ENCODE results near the gene WFDC2. TPM values are rescaled to one million over a fixed set of nuclear protein-coding genes. Genes with fewer than 3 reads are reported as not detected.

The WFDC2 gene
- total and polyA plus RNA-seq, 2 of the 8 experiments (the other 6 are each of a cell fraction or from before 2014, with no cell fraction given) = 77.9 to 137 TPM

DNA sequence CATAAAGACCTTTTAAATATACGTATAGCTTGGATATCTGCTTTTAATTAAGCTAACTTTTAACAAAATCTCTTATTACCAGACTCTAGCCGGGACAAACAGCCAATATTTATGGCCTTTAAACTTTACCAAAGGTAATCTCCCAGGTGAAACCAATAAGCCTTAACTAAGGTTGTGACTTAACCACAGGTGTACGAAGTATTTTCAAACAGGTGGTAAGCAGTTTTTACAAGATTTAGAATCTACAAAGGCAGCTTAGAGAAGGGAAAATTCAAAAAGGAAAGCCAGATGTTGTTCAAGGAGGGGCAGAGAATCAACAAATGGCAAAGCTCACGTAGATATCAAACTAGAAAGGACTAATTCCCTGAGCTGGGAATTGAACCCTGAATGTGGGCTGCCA, 15.8 kb downstream of the WFDC2 start:
- ChIA-PET POLR2A (ENCODE audit: partially characterized antibody) (interaction anchor here (1.5 to 5.6 kb wide), 2 partner anchors 15 to 115 kb away, joined by 4 to 24 read pairs; partner anchors contain the start of gene WFDC2), CTCF (ENCODE audit: partially characterized antibody) (interaction anchor here (0.6 to 6.2 kb wide), 19 partner anchors 13 to 286 kb away, joined by 3 to 68 read pairs (median 5); partner anchors contain the start of genes WFDC10A and WFDC2)
- WGBS, 2 experiments (ENCODE audit: extremely low coverage in 1 of 2, insufficient coverage in 1 of 2, insufficient read length in 1 of 2, insufficient replicate concordance in 2 of 2, low coverage in 1 of 2, low lambda C conversion rate in 2 of 2, missing lambda C conversion rate in 1 of 2) = 81% methylated on average over 4 of the region's 4 CpGs; no CpG with 5 or more reads in 1 of the 2 experiments
- Histone ChIP-seq H3K14ac (ENCODE audit: insufficient read length) (no peak overlapping the region), H2AFZ (ENCODE audit: low read length) (no peak overlapping the region), H3K27ac (ENCODE audit: low read depth, low read length) (no peak overlapping the region), H3K4ac (replicated peaks; ENCODE audit: insufficient read length, low read depth, low read length) (no peak overlapping the region), H3K79me2 (ENCODE audit: control insufficient read depth in 1 of 2, insufficient read depth in 2 of 2, low read length in 2 of 2) (no peaks in the 10 kb centered on the region), H2BK20ac (ENCODE audit: low read length) (no peak overlapping the region), H4K8ac (ENCODE audit: extremely low read depth, insufficient read depth, low read length) (no peak overlapping the region), H3K23ac (ENCODE audit: insufficient read length) (no peak overlapping the region), H2BK5ac (ENCODE audit: low read depth, low read length) (no peak overlapping the region), H3K4me1 (replicated peaks in 1 of 4; ENCODE audit: control insufficient read depth in 3 of 4, insufficient read depth in 4 of 4, low read length in 3 of 4) (peaks cover 0 to 11% (median 0%) of the 10 kb centered on the region in 4 experiments; a peak in 2 of 7 replicates), H2AK5ac (ENCODE audit: low read depth, low read length) (no peak overlapping the region), H4K20me1 (replicated peaks in 1 of 2; ENCODE audit: control insufficient read depth in 1 of 2, insufficient read depth in 2 of 2, low read length in 2 of 2) (no peaks in the 10 kb centered on the region), H3K79me1 (ENCODE audit: low read depth, low read length) (no peaks in the 10 kb centered on the region), H3K36me3 (ENCODE audit: control insufficient read depth in 2 of 4, insufficient read depth in 4 of 4, low read length in 3 of 4) (0 out of 8 replicates have a peak, but pooled peaks cover 0 to 3% (median 0%) of the 10 kb centered on the region in 4 experiments), H2BK15ac (ENCODE audit: low read length) (no peak overlapping the region), H3K23me2 (ENCODE audit: low read depth, low read length) (peaks cover 2% of the 10 kb centered on the region; the same call in 1 of the 2 replicates), H2BK12ac (ENCODE audit: low read depth, low read length) (no peak overlapping the region), H3K4me2 (ENCODE audit: insufficient read depth in 1 of 2, low read depth in 2 of 2, low read length in 2 of 2) (no peak overlapping the region), H3K9me3 (ENCODE audit: insufficient read depth in 2 of 2, low read depth in 1 of 2, low read length in 1 of 2) (no peaks in the 10 kb centered on the region), H4K5ac (ENCODE audit: insufficient read length, low read depth, low read length) (no peak overlapping the region), H3K9ac (replicated peaks in 1 of 4; ENCODE audit: extremely low read depth in 1 of 4, low read depth in 3 of 4, low read length in 3 of 4) (no peak overlapping the region), H3K27me3 (replicated peaks in 1 of 4; ENCODE audit: control insufficient read depth in 3 of 4, extremely low read depth in 1 of 4, insufficient read depth in 3 of 4, low read length in 3 of 4) (no peaks in the 10 kb centered on the region), H3K56ac (replicated peaks; ENCODE audit: insufficient read length, low read depth, low read length) (no peak overlapping the region), H2BK120ac (replicated peaks; ENCODE audit: low read depth, low read length) (no peak overlapping the region), H3K18ac (ENCODE audit: extremely low read depth, low read length) (no peak overlapping the region), H4K91ac (replicated peaks; ENCODE audit: insufficient read length, low read length) (no peak overlapping the region), H3K4me3 (ENCODE audit: extremely low read depth in 1 of 4, insufficient read depth in 2 of 4, low read depth in 3 of 4, low read length in 4 of 4) (no peak overlapping the region)
- DNase-seq (ENCODE audit: low read depth in 1 of 2, low spot score in 2 of 2) (no peak), FAIRE-seq (no peak)
- TF ChIP-seq POLR2A (IDR thresholded peaks at IDR 0.05; ENCODE audit: control extremely low read depth in 1 of 2, low read depth in 2 of 2, low read length in 2 of 2) (no peak), CBX8 (IDR thresholded peaks at IDR 0.05; ENCODE audit: borderline replicate concordance, low read depth, low read length) (no peak), POLR2AphosphoS5 (IDR thresholded peaks at IDR 0.05; ENCODE audit: low read depth, low read length) (no peak), TBP (IDR thresholded peaks at IDR 0.05; ENCODE audit: low read depth, low read length) (no peak), SAP30 (IDR thresholded peaks at IDR 0.05; ENCODE audit: insufficient read depth, insufficient replicate concordance, low read length) (no peak), BACH1 (IDR thresholded peaks at IDR 0.05; ENCODE audit: low read length) (no peak), SRF (IDR thresholded peaks at IDR 0.05; ENCODE audit: low read depth, low read length) (no peak)
- TF ChIP-seq, protein P1, sequence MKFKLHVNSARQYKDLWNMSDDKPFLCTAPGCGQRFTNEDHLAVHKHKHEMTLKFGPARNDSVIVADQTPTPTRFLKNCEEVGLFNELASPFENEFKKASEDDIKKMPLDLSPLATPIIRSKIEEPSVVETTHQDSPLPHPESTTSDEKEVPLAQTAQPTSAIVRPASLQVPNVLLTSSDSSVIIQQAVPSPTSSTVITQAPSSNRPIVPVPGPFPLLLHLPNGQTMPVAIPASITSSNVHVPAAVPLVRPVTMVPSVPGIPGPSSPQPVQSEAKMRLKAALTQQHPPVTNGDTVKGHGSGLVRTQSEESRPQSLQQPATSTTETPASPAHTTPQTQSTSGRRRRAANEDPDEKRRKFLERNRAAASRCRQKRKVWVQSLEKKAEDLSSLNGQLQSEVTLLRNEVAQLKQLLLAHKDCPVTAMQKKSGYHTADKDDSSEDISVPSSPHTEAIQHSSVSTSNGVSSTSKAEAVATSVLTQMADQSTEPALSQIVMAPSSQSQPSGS (IDR thresholded peaks at IDR 0.05; ENCODE audit: low read length) = no peak
- TF ChIP-seq, protein P2, sequence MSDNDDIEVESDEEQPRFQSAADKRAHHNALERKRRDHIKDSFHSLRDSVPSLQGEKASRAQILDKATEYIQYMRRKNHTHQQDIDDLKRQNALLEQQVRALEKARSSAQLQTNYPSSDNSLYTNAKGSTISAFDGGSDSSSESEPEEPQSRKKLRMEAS (IDR thresholded peaks at IDR 0.05) = no peak

All from H1 (cell line).